Hepatocyte (in vitro differentiated cells): ENCODE measurements around the gene RNF125. TPM values are rescaled to one million over a fixed set of nuclear protein-coding genes. Genes with fewer than 3 reads are reported as not detected.

ENCODE experiments used
- DNase-seq: peaks from one replicate; pipeline ENCODE4 v3.0.0-alpha.2; 2016; ENCODE audit warnings: low spot score
- H2AFZ ChIP-seq: fragments of 200-600 bp; sonication (generic); 2 replicates; pipeline ENCODE4 v1.6.0; 2016; ENCODE audit warnings: antibody characterized with exemption, mild to moderate bottlenecking
- H3K27ac ChIP-seq: fragments of 200-600 bp; sonication (generic); 2 replicates; pipeline ENCODE4 v1.5.1; 2016; ENCODE audit warnings: mild to moderate bottlenecking
- H3K27me3 ChIP-seq: fragments of 200-600 bp; sonication (generic); 2 replicates; pipeline ENCODE4 v1.6.1; 2016
- H3K36me3 ChIP-seq: fragments of 200-600 bp; sonication (generic); replicated peaks from 2 replicates; pipeline ENCODE4 v1.5.1; 2016; ENCODE audit warnings: low read depth; ENCODE audit not compliant: insufficient read depth
- H3K4me1 ChIP-seq: fragments of 200-600 bp; sonication (generic); 2 replicates; pipeline ENCODE4 v1.5.1; 2016; ENCODE audit warnings: mild to moderate bottlenecking, moderate library complexity; ENCODE audit not compliant: insufficient read depth
- H3K4me2 ChIP-seq: fragments of 200-600 bp; sonication (generic); 2 replicates; pipeline ENCODE4 v1.6.0; 2016
- H3K4me3 ChIP-seq: fragments of 200-600 bp; sonication (generic); 2 replicates; pipeline ENCODE4 v1.5.1; 2016; ENCODE audit warnings: mild to moderate bottlenecking
- H3K79me2 ChIP-seq: fragments of 200-600 bp; sonication (generic); 2 replicates; pipeline ENCODE4 v1.6.0; 2017; ENCODE audit warnings: mild to moderate bottlenecking
- H3K9me2 ChIP-seq: fragments of 200-600 bp; sonication (generic); replicated peaks from 2 replicates; pipeline ENCODE4 v1.6.0; 2017; ENCODE audit warnings: mild to moderate bottlenecking; ENCODE audit not compliant: insufficient read depth
- H3K9me3 ChIP-seq: fragments of 200-600 bp; sonication (generic); 2 replicates; pipeline ENCODE4 v1.5.1; 2016; ENCODE audit warnings: low read depth, mild to moderate bottlenecking
- H4K20me1 ChIP-seq: fragments of 200-600 bp; sonication (generic); 2 replicates; pipeline ENCODE4 v1.6.0; 2016; ENCODE audit warnings: mild to moderate bottlenecking; ENCODE audit not compliant: insufficient read depth, poor library complexity, severe bottlenecking
- CTCF ChIP-seq: fragments of 200-600 bp; sonication (generic); IDR thresholded peaks from 2 replicates; pipeline ENCODE4 v1.5.1; 2016; ENCODE audit warnings: antibody characterized with exemption, mild to moderate bottlenecking; ENCODE audit not compliant: poor library complexity
- EZH2 ChIP-seq: fragments of 200-600 bp; sonication (generic); IDR thresholded peaks from 2 replicates; pipeline ENCODE4 v1.6.1; 2016; ENCODE audit warnings: antibody characterized with exemption, mild to moderate bottlenecking, borderline replicate concordance
- EZH2phosphoT487 ChIP-seq: fragments of 200-600 bp; sonication (generic); IDR thresholded peaks from one replicate; pipeline ENCODE4 v1.6.1; 2018; ENCODE audit warnings: antibody characterized with exemption, mild to moderate bottlenecking, low read depth, moderate library complexity; ENCODE audit not compliant: unreplicated experiment, severe bottlenecking
- WGBS: methylation state at CpG from one replicate; pipeline ENCODE4 v1.1.6; 2016; ENCODE audit warnings: low lambda C conversion rate; ENCODE audit errors: missing lambda C conversion rate; 5-methylcytosine and 5-hydroxymethylcytosine counted together
- polyA plus RNA-seq: library from polyadenylated mRNA; unstranded; fragments of >200 nt; fragmentation: Nextera tagmentation; extraction: Ambion mirVana; gene quantifications from 2 replicates; pipeline ENCODE4 v1.2.1, GENCODE V29; 2016
- total RNA-seq: library from RNA; depleted of rRNA; stranded (reverse); fragments of >200 nt; gene quantifications from 2 replicates; pipeline ENCODE4 v1.2.3, GENCODE V29; 2014

RNF125 gene
- total and polyA plus RNA-seq, 2 experiments from 2014 or later = 0.64 to 1.1 TPM

GRCh38 chr18:32093102-32093511, 74.5 kb downstream of the RNF125 start:
- TF ChIP-seq EZH2phosphoT487 (no peak), CTCF (no peak), EZH2 (no peak)
- peak overlapping the region; percentile 85 for H3K4me2 ChIP-seq
- H3K27me3 ChIP-seq = no peaks in the 10 kb centered on the region
- peak overlapping the region; percentile 79 for H3K4me3 ChIP-seq
- H3K79me2 ChIP-seq = peaks cover 51% of the 10 kb centered on the region
- peak; percentile 69 for DNase-seq
- no peaks in the 10 kb centered on the region for H3K9me3 ChIP-seq
- no peaks in the 10 kb centered on the region for H3K9me2 ChIP-seq
- no peaks in the 10 kb centered on the region for H3K36me3 ChIP-seq
- under 1% methylated on average over 28 of the region's 32 CpGs for WGBS
- peak overlapping the region; percentile 93 for H3K27ac ChIP-seq
- peaks cover 25% of the 10 kb centered on the region for H4K20me1 ChIP-seq
- no peaks in the 10 kb centered on the region for H3K4me1 ChIP-seq
- H2AFZ ChIP-seq = peak overlapping the region; percentile 86

- peaks cover 55% of the 10 kb centered on the region for H3K79me2 ChIP-seq
- peaks cover 27% of the 10 kb centered on the region for H4K20me1 ChIP-seq
- H3K4me3 ChIP-seq = peak overlapping the region; percentile 79
- H3K4me2 ChIP-seq = peak overlapping the region; percentile 85
- H3K9me3 ChIP-seq = no peaks in the 10 kb centered on the region
- no peaks in the 10 kb centered on the region for H3K4me1 ChIP-seq
- H3K27me3 ChIP-seq = no peaks in the 10 kb centered on the region
- no peak for TF ChIP-seq EZH2
- TF ChIP-seq CTCF = no peak
- no peak for TF ChIP-seq EZH2phosphoT487
- peak overlapping the region; percentile 86 for H2AFZ ChIP-seq
- 4% methylated on average over 7 of the region's 7 CpGs for WGBS
- H3K27ac ChIP-seq = peak overlapping the region; percentile 93
- peak; percentile 28 for DNase-seq
- no peaks in the 10 kb centered on the region for H3K36me3 ChIP-seq
- no peaks in the 10 kb centered on the region for H3K9me2 ChIP-seq
Observed at GRCh38 chr18:32093523-32093922, 74.9 kb downstream of the RNF125 start.

GRCh38 chr18:32095192-32095899, 76.7 kb downstream of the RNF125 start:
- Histone ChIP-seq H3K36me3 (no peaks in the 10 kb centered on the region), H3K4me2 (no peak overlapping the region), H3K9me3 (no peaks in the 10 kb centered on the region), H3K27me3 (no peaks in the 10 kb centered on the region), H3K9me2 (no peaks in the 10 kb centered on the region), H4K20me1 (peaks cover 27% of the 10 kb centered on the region), H3K27ac (no peak overlapping the region), H3K79me2 (peaks cover 73% of the 10 kb centered on the region), H3K4me3 (no peak overlapping the region), H2AFZ (no peak overlapping the region), H3K4me1 (no peaks in the 10 kb centered on the region)
- 87% methylated on average over 7 of the region's 7 CpGs for WGBS
- DNase-seq = no peak
- no peak for TF ChIP-seq EZH2
- TF ChIP-seq CTCF = no peak
- no peak for TF ChIP-seq EZH2phosphoT487
